Measurements from ENCODE around the gene FAT1.

DNA sequence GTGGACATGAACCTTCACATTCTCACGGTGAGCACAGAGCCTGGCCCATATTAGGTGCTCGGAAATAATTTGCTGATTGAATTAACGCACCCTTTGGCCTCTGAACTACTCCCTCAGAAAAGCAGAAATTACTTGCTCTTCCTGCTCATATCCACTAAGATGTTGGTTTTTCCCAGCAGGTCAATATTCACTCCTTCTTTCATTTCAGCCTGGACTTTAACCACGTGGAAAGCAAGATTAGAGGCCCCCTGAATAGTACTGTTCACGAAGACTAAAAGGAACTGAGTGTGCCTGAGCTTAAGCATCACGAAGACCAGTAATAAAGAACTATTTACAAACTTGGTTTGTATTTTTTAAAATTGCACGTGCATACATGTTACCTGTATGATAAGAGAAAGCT, 178.2 kb downstream of the FAT1 start:
- TF ChIP-seq, protein P1, sequence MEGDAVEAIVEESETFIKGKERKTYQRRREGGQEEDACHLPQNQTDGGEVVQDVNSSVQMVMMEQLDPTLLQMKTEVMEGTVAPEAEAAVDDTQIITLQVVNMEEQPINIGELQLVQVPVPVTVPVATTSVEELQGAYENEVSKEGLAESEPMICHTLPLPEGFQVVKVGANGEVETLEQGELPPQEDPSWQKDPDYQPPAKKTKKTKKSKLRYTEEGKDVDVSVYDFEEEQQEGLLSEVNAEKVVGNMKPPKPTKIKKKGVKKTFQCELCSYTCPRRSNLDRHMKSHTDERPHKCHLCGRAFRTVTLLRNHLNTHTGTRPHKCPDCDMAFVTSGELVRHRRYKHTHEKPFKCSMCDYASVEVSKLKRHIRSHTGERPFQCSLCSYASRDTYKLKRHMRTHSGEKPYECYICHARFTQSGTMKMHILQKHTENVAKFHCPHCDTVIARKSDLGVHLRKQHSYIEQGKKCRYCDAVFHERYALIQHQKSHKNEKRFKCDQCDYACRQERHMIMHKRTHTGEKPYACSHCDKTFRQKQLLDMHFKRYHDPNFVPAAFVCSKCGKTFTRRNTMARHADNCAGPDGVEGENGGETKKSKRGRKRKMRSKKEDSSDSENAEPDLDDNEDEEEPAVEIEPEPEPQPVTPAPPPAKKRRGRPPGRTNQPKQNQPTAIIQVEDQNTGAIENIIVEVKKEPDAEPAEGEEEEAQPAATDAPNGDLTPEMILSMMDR (IDR thresholded peaks at IDR 0.05): no peak
- TF ChIP-seq POLR2AphosphoS5 (IDR thresholded peaks at IDR 0.05) (no peak), POLR2A (IDR thresholded peaks at IDR 0.05) (no peak)

Data from sigmoid colon (tissue), 4 donors.